GM21717 (cell line): ENCODE results near the gene LIMCH1.
"Not testable (repeated sequence)": the region's sequence is repeated elsewhere in the genome, so short reads cannot be mapped to it uniquely, and the experiment has no call there.

Source experiments
- ATAC-seq: cut with Tn5 transposase; IDR thresholded peaks from one replicate; pipeline ENCODE4 v1.9.1; 2021; ENCODE audit warnings: mild to moderate bottlenecking, moderate library complexity; ENCODE audit not compliant: unreplicated experiment

Gene LIMCH1

DNA sequence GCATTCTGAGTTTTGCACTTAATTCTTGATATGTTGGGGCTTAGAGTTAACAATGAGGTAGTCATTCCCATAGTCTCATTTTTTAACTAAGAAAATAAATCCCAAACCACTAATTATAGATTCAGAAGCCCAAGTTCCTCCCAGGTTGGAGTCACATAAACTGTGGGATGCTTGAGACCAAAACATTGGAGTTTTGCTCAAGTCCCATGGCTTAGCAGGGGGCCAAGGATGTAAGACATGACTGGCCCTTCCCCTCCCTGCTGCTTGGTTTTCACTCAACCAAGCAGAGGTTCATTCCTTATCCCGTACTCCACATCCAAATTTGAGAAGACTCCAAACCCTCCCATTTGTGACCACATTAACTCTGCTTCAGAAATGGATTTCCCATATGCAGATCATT lies 101.3 kb downstream of the LIMCH1 start:
- ATAC-seq, result no peak

- ATAC-seq, result no peak
These were observed 102.9 kb downstream of the LIMCH1 start for GRCh38 chr4:41640906-41641305.

GRCh38 chr4:41642746-41643145 lies 104.8 kb downstream of the LIMCH1 start:
- not testable (repeated sequence) for ATAC-seq

DNA sequence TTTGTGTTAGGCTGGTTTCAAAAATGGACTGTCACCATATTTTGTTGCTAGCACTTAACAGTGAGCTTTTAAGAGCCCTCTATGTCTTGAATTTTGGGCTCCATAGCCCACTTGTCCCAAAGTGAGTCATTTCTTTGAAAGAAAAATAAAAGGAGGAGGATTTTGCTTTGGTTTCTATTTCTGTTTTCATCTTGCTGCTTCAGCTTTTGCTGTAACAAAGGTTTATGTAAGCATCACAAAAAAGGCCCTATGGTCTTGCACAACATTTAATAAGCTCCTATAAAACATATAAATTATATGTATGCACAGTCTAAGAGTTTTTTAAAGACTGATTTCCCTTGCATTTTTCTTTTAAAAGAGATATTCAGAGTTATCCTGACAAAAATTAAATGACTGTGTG lies 105.4 kb downstream of the LIMCH1 start:
- ATAC-seq, result no peak

DNA sequence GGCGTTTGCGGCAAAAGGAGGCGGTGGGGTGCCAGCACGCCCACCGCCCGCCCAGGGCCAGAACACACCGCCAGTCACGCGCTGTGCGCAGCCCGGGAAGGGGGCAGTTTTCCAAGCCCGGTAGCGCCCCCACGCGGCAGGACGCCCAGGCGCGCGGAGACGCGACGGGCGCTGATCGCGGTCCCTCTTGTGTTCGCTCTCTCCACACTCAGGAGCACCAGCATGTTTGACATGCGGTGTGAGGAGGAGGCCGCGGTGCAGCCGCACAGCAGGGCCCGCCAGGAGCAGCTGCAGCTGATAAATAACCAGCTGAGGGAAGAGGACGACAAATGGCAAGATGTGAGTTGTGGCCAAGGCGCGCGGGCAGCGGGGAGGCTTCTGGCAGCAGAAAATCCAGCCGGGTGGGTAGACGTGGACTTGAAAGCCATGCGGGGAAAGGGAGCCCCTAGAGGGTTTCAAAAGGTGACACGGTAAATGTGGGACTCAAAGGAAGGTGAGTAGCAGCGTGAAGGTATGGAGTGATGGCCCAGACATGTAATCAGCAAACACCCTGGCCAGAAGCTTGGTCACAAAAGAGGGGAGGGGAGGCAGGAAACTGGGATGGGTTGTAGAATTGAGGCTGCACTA lies 106.4 kb downstream of the LIMCH1 start:
- no peak for ATAC-seq

DNA sequence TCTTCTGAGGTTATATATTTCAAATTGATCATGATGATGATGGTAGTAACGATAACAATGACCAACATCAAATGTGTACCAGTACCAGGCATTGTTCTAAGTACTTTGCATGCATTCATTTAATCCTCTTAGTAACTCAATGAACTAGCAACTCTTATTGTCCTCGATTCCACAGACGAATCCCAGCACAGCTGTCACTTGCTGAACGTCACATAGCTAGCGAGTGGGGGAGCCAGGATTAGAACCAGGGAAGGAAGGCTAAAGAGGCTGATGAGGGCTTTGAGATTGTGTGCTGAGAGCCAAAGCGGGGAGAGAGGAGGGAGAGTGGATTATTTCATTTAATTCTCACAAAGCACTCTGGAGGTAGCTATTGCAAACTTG lies 106.9 kb downstream of the LIMCH1 start:
- no peak for ATAC-seq

DNA sequence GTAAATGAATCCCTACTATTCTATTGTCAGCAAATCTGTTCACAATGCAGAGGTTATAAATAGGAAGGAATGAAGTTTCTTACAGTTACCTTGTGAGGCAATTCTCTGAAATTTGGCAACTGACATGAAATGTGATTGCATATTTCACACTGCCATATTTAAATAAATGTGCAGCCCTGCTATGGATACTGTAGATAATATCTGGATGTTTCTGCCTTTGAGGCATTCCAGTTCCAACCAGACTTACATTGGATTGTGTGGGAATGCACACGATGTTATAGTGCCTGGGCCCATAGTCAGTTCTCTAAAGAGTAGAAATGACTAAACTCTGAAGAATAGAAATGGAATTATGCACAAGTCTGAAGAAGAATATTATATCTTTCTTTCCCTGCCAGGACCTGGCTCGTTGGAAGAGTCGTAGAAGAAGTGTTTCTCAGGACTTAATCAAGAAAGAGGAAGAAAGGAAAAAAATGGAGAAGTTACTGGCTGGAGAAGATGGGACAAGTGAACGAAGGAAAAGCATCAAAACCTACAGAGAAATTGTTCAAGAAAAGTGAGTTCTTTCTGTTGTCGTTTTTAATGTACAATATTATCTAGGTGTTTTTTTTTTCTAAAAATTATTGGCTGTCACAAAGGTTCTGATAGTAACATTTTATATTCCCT lies 107.9 kb downstream of the LIMCH1 start:
- no peak for ATAC-seq

- no peak for ATAC-seq
These were observed 108.9 kb downstream of the LIMCH1 start for GRCh38 chr4:41646862-41647261.

GRCh38 chr4:41647383-41647782 lies 109.4 kb downstream of the LIMCH1 start:
- no peak for ATAC-seq

GRCh38 chr4:41651150-41651549 lies 113.2 kb downstream of the LIMCH1 start:
- ATAC-seq, result not testable (repeated sequence)

DNA sequence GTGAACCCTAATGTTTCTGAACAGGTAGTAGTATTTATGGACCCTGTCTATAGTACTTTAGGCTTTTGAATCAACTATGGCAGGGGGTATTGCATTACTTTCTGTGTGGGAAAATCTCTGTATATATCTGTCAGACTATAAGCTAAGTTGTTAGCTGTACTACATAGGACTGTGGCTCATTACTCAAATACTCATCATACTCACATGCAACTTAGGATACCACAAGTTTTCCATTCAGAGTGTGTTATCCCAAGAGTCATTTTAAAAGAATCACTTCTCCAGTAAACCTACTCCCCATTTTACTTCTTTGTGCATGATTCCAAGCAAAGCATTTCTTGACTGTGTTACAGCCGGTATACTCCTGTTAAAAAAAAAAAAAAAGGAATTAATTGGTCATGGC lies 115.0 kb downstream of the LIMCH1 start:
- no peak for ATAC-seq

DNA sequence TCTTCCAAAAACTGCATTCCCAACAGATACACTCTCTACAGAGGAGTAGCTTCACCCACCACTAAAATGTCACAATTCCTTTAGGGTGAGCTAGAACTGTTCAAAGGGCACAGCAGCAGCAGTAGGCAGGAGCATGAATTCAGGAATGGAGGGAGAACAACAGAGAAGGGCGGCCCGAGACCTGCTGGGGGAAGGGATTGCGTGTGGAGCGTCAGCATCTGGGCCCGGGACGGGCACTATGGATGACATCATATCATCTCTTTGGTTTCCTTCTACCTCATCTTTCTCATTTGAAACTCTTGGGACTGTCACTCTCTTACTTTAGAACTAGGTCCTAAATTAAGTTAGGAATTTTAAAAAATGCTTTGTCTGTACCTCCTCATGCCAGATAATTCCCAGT lies 115.6 kb downstream of the LIMCH1 start:
- no peak for ATAC-seq

DNA sequence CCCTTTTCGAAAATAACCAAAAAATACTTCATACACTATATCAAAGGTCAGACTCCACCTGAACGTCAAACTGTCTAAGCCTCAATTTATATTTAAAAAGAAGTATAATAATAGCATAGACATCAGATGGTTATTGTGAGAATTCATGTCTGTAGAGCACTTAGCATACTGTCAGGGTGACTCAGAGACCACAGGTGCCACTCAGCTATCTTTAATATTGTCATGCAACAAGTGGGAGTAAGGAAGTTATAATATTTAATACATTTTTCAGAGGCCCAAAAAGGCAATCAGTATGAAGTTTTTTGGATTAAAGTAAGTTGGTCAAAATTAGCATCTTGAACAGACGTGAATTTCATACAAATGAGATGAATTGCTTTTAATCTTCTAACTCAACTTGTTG lies 117.2 kb downstream of the LIMCH1 start:
- no peak for ATAC-seq

GRCh38 chr4:41656106-41656505 lies 118.1 kb downstream of the LIMCH1 start:
- no peak for ATAC-seq

DNA sequence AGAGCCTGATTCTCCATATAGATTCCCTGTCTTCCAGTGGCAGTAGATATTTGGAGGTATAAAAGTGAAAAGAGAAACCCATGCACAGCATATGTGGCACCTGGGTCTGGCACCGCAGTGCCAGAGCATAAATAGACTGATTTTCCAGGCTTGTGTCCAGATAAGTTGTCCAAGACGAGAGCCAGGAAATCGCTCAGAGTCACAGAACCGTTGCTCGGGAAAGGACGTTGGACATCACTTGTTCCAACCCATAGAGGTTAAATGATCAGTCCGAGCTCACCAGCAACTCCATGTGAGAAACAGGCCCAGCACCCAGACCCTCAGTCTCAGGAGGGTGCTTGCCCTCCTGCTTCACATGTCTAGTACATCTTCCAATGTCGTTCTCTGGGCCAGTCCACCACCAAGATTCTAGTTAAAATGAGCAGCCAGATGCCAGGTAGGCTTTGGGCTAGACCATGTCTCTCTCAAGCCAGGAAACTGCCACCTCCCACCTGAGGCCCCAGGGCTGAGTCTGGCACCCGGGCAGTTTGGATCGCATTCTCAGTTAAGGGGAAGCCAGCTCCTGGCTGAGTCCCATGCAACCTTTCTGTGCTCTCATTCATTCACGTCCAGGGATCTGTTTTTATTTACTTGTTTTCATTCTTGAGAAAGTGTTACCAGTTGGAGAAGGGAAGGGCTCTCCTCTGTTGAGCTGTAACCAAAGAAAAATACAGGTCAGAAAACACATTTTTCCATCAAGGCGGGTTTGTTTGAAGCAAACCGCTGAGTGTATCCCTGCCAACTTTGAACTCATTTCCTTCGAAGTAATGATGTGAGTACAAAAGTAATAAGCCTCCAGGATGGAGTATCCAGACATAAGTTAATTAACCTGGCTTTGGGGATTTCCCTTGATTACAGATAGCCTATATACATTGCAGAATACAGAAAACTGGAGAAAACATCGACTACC lies 118.9 kb downstream of the LIMCH1 start:
- no peak for ATAC-seq

- ATAC-seq, result no peak
These were observed 119.6 kb downstream of the LIMCH1 start for GRCh38 chr4:41657561-41657960.

- ATAC-seq, result no peak
These were observed 120.2 kb downstream of the LIMCH1 start for GRCh38 chr4:41658163-41658562.

GRCh38 chr4:41660352-41660751 lies 122.4 kb downstream of the LIMCH1 start:
- ATAC-seq, result no peak

- no peak for ATAC-seq
These were observed 123.6 kb downstream of the LIMCH1 start for GRCh38 chr4:41661442-41662076.

DNA sequence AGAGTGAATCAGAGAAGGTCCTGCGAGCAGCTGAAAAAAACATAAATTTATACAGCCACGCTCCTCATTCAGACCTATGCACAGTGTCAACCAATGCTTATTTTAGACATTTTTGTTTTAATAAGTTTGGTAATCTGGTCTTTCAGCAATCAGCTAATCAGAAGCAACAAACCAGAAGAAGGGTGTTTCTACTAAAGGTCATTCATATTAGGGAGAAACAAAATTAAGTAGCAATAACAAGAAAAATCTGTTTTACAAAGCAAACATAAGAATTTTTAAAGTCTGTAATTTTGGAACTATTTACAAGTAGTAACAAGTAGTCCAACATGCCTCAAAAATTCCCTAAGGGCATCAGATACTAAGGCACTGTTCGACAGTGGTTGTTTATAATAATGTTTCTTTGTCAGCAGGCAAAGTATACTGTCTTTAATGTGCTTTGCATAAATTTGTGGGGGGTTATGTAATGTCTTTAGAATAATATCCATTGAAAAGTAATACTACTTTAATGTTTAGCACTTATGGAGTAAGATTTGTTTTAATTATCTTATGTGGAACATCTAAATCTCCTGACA lies 127.8 kb downstream of the LIMCH1 start:
- no peak for ATAC-seq

- ATAC-seq, result no peak
These were observed 130.1 kb downstream of the LIMCH1 start for GRCh38 chr4:41668024-41668423.
